ACC112 (cell line): ENCODE measurements around the gene PGBD5.
"Not testable (repeated sequence)": the region's sequence is repeated elsewhere in the genome, so short reads cannot be mapped to it uniquely, and the experiment has no call there.

Experiments used
- H2AFZ ChIP-seq: fragments of 200-600 bp; sonication (generic); one replicate; pipeline ENCODE4 v1.6.0; 2017; ENCODE audit warnings: antibody characterized with exemption, low read length; ENCODE audit not compliant: unreplicated experiment
- H3K27ac ChIP-seq: fragments of 200-600 bp; sonication (generic); 2 replicates; pipeline ENCODE4 v1.5.1; 2014; ENCODE audit warnings: low read depth, mild to moderate bottlenecking, antibody characterized with exemption, low read length, moderate library complexity
- H3K27me3 ChIP-seq: fragments of 200-600 bp; sonication (generic); 2 replicates; pipeline ENCODE4 v1.6.1; 2014; ENCODE audit warnings: mild to moderate bottlenecking, antibody characterized with exemption, low read length, moderate library complexity, mixed read lengths; ENCODE audit not compliant: insufficient read depth
- H3K36me3 ChIP-seq: fragments of 200-600 bp; sonication (generic); 2 replicates; pipeline ENCODE4 v1.6.1; 2016; ENCODE audit warnings: mild to moderate bottlenecking, antibody characterized with exemption, low read length, moderate library complexity, mixed read lengths; ENCODE audit not compliant: insufficient read depth
- H3K4me1 ChIP-seq: fragments of 200-600 bp; sonication (generic); one replicate; pipeline ENCODE4 v1.6.1; 2016; ENCODE audit warnings: low read length, mixed read lengths; ENCODE audit not compliant: insufficient read depth, unreplicated experiment, control insufficient read depth
- H3K4me3 ChIP-seq: fragments of 200-600 bp; sonication (generic); 2 replicates; pipeline ENCODE4 v1.5.1; 2014; ENCODE audit warnings: mild to moderate bottlenecking, low read depth, low read length
- H3K79me2 ChIP-seq: fragments of 200-600 bp; sonication (generic); one replicate; pipeline ENCODE4 v1.6.0; 2016; ENCODE audit warnings: low read length; ENCODE audit not compliant: control insufficient read depth, unreplicated experiment, insufficient read depth

PGBD5 gene, protein sequence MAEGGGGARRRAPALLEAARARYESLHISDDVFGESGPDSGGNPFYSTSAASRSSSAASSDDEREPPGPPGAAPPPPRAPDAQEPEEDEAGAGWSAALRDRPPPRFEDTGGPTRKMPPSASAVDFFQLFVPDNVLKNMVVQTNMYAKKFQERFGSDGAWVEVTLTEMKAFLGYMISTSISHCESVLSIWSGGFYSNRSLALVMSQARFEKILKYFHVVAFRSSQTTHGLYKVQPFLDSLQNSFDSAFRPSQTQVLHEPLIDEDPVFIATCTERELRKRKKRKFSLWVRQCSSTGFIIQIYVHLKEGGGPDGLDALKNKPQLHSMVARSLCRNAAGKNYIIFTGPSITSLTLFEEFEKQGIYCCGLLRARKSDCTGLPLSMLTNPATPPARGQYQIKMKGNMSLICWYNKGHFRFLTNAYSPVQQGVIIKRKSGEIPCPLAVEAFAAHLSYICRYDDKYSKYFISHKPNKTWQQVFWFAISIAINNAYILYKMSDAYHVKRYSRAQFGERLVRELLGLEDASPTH

DNA sequence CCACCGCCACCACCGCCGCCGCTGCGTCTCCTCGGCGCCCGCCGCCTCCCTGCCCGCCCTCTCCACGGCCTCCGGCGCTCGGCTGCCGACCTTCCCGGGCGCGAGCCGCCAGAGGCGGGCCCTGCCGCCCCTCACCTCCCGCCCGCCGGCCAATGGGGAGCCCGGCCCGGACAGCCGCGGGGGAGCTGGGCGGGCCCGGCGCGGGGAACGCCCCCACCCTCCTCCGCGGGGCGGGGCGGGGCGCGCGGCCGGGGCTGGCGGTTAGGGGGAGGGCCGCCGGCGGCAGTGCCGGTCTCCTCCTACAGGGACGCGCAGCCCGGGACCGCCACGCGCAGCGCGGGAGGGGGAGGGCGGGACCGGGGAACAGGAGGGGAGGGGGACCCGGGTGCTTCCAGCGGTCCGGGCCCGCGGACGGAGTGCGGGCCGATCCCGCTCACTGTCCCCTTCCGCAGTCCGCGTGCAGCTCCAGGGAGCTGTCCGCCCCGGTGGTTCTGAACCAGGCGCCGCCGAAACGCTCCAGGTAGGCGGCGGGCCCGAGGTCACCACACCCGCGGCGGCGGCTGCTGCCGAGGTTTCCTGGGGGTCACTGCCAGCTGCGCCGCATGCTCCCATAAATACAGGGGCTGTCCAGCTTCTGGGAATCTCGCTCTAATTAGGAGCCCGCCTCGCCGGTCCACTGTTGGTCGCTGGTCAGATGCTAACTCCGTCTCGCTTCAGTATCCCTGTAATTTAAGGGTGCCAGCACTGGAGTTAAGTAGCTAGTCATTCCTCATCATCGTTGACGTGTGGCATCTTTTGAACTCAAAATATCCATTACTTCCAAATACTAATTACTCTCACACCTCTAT lies at the start of gene PGBD5:
Gene PGBD5, minus strand, starts transcription at position 87 of the 848 bp plus-strand sequence. CDS start 404 bp downstream, outside the sequence.
- Histone ChIP-seq H3K4me3 (peak within 1 kb of the TSS; percentile 70), H2AFZ (no peak within 1 kb of the TSS), H3K27me3 (peaks cover 80% of the 10 kb centered on the region), H3K27ac (no peak within 1 kb of the TSS), H3K36me3 (no peaks in the 10 kb centered on the region), H3K79me2 (no peaks in the 10 kb centered on the region), H3K4me1 (no peaks in the 10 kb centered on the region)

DNA sequence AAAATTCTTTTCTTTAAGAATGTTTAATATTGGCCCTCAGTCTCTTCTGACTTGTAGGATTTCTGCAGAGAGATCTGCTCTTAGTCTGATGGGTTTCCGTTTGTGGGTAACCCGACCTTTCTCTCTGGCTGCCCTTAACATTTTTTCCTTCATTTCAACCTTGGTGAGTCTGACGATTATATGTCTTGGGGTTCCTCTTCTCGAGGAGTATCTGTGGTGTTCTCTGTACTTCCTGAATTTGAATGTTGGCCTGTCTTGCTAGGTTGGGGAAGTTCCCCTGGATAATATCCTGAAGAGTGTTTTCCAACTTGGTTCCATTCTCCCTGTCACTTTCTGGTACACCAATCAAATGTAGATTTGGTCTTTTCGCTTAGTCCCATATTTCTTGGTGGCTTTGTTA lies 48.8 kb upstream of the PGBD5 start:
- H3K79me2 ChIP-seq, H3K36me3 ChIP-seq, H3K27ac ChIP-seq, H3K4me3 ChIP-seq, H2AFZ ChIP-seq, H3K4me1 ChIP-seq: not testable (repeated sequence)
- H3K27me3 ChIP-seq: peaks cover 15% of the 10 kb centered on the region

DNA sequence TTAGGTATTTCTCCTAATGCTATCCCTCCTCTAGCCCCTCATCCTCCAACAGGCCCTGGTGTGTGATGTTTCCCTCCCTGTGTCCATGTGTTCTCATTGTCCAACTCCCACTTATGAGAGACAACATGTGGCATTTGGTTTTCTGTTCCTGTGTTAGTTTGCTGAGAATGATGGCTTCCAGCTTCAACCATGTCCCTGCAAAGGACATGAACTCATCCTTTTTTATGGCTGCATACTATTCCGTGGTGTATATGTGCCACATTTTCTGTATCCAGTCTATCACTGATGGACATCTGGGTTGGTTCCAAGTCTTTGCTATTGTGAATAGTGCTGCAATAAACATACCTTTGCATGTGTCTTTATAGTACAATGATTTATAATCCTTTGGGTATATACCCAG lies 44.6 kb upstream of the PGBD5 start:
- H3K36me3 ChIP-seq, H2AFZ ChIP-seq, H3K27ac ChIP-seq, H3K4me1 ChIP-seq, H3K27me3 ChIP-seq, H3K4me3 ChIP-seq, H3K79me2 ChIP-seq: not testable (repeated sequence)

DNA sequence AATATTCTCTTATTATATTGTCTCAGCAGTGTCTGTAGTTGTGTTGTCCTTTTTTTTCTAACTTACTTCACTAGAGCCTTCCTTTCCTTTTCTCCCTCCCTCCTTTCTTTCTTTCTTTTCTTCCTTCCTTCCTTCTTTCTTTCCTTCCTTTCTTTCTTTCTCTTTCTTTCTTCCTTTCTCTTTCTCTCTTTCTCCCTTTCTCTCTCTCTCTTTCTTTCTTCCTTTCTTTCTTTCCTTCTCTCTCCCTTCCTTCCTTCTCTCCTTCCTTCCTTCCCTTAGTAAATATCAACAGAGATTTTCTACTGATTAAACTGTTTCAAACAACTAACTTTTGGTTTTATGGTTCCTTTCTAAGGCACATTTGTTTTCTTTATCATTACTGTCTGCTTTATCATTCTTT lies 43.1 kb upstream of the PGBD5 start:
- no peaks in the 10 kb centered on the region for H3K79me2 ChIP-seq
- no peak overlapping the region for H2AFZ ChIP-seq
- no peaks in the 10 kb centered on the region for H3K36me3 ChIP-seq
- no peaks in the 10 kb centered on the region for H3K4me1 ChIP-seq
- no peak overlapping the region for H3K4me3 ChIP-seq
- no peak overlapping the region for H3K27ac ChIP-seq
- no peaks in the 10 kb centered on the region for H3K27me3 ChIP-seq

DNA sequence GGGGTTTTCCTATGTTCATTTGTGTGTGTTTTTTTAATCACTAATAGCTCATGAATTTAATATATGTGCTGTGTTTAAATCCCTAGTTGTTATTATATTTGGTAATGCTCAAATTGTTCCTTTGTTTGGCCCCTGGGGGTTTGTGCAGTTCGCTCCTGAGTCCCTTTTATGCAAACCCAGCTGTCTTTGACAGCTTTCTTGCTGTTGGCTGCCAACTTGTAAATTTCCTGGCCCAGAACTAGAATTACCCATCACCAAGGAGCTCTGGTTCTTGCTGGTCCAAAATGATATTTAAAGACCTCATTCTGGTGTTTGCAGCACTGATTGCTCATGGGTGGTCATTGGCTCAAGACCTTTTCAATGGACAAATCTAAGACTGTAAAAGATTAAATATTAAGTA lies 39.6 kb upstream of the PGBD5 start:
- no peak overlapping the region for H2AFZ ChIP-seq
- no peak overlapping the region for H3K27ac ChIP-seq
- H3K79me2 ChIP-seq: no peaks in the 10 kb centered on the region
- H3K4me3 ChIP-seq: no peak overlapping the region
- H3K27me3 ChIP-seq: no peaks in the 10 kb centered on the region
- H3K4me1 ChIP-seq: no peaks in the 10 kb centered on the region
- no peaks in the 10 kb centered on the region for H3K36me3 ChIP-seq

DNA sequence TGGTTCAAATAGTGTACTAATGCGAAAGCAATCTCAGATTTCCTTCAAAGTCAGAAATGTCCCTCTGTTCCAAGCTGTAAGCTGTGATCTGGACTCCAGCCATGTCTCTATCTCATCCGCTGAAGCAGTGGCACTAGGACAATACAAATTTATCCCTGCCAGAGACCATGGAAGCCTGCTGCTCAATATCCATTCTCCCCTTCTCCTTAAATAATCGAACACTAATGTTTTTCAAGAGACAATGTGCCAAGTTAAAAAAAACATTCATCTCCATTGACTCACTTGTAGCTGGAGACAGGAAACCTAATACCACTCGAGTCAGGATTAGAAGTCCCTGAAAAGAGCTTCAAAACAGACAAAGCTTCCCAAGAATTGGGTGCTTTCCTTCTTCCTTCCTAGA lies 38.5 kb upstream of the PGBD5 start:
- Histone ChIP-seq H2AFZ (no peak overlapping the region), H3K79me2 (no peaks in the 10 kb centered on the region), H3K27ac (0 out of 2 replicates have a peak overlapping the region, but pooled peaks have one; percentile 7), H3K27me3 (no peaks in the 10 kb centered on the region), H3K4me3 (no peak overlapping the region), H3K36me3 (no peaks in the 10 kb centered on the region), H3K4me1 (peaks cover 5% of the 10 kb centered on the region)

DNA sequence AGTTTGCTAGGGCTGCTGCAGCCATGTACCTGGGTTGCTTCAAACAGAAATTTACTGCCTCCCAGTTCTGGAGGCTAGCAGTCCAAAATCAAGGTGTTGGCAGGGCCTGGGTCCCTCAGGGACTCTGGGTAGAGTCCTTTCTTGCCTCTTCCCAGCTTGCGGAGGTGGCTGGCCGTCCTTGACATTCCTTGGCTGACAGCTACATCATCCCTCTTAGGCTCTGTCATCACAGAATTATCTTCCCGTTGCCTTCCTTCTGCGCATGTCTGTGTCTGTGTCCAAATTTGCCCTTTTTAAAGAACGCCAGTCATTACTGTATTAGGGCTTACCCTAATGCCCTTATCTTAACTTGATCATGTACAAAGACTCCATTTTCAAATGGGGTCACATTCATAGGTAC lies 37.6 kb upstream of the PGBD5 start:
- no peak overlapping the region for H2AFZ ChIP-seq
- H3K4me1 ChIP-seq: peaks cover 5% of the 10 kb centered on the region
- H3K4me3 ChIP-seq: no peak overlapping the region

DNA sequence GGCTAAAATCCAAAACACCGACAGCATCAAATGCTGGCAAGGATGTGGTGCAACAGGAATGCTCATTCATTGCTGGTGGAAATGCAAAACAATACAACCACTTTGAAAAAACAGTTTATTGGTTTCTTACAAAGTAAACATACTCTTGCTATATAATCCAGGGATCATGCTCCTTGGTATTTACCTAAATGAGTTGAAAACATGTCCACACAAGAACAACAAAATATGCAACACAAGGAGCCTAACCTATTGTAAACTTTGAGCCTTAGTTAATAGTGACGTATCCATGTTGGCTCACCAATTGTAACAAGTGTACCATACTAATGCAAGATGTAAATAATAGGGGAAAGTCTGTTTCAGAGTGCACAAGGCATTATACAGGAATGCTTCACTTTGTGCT lies 37.2 kb upstream of the PGBD5 start:
- Histone ChIP-seq H3K4me1 (peaks cover 5% of the 10 kb centered on the region), H3K27me3 (no peaks in the 10 kb centered on the region), H3K36me3 (no peaks in the 10 kb centered on the region), H2AFZ (no peak overlapping the region), H3K79me2 (no peaks in the 10 kb centered on the region), H3K4me3 (no peak overlapping the region), H3K27ac (no peak overlapping the region)

More for the DNA sequence above, 37.6 kb upstream of the PGBD5 start:
- Histone ChIP-seq H3K79me2 (no peaks in the 10 kb centered on the region), H3K27ac (no peak overlapping the region), H3K36me3 (no peaks in the 10 kb centered on the region), H3K27me3 (no peaks in the 10 kb centered on the region)

DNA sequence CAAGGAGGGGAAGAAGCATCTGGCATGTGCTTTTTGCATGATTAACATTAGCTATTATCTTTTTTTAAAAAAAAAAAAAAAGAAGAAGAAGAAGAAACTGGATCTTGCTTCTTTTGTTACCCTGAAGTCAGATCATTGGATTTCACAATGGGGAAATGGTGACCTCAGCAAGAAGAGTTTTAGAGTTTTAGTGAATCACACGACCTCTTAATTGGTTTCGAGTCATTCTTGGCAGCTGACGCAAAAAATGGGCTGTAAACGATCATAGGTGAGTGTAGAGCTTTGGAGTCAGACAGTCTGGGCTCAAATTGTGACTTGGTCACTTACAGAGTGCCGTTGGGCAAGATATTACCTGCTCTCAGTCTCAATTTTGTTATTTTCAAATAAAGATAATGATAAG lies 33.3 kb upstream of the PGBD5 start:
- Histone ChIP-seq H3K4me3 (no peak overlapping the region), H3K27me3 (no peaks in the 10 kb centered on the region), H3K79me2 (no peaks in the 10 kb centered on the region), H3K36me3 (no peaks in the 10 kb centered on the region), H3K27ac (peak overlapping the region; percentile 80), H3K4me1 (peaks cover 5% of the 10 kb centered on the region), H2AFZ (no peak overlapping the region)

DNA sequence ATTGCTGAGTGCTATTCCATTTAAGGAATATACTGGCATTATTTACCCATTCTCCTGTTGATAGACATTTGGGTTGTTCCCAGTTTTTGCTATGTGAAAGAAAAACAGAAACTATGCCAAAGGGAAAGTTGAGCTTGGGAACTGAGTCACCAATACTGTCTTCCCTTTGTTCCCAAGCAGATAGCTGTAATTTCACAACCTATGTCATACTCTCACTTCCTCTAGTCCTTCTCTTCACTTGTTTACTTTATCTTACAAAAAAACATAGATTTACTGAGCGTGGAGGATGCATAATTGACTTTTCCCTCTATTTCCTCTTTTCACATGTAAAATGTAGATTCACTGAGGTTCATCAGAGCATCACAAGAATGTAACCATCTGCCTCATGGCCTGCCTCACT lies 32.4 kb upstream of the PGBD5 start:
- Histone ChIP-seq H3K4me1 (peaks cover 5% of the 10 kb centered on the region), H3K4me3 (no peak overlapping the region), H3K27ac (peak overlapping the region; percentile 80), H2AFZ (no peak overlapping the region), H3K79me2 (no peaks in the 10 kb centered on the region), H3K27me3 (no peaks in the 10 kb centered on the region), H3K36me3 (no peaks in the 10 kb centered on the region)
